GM18861 (cell line): Measurements from ENCODE around the gene POU2AF3.
"Not testable (repeated sequence)": the region's sequence is repeated elsewhere in the genome, so short reads cannot be mapped to it uniquely, and the experiment has no call there.

Source experiments
- ATAC-seq: cut with Tn5 transposase; IDR thresholded peaks from one replicate; pipeline ENCODE4 v1.9.1; 2021; ENCODE audit not compliant: unreplicated experiment

The POU2AF3 gene

GRCh38 chr11:111298413-111299100 is at the start of gene POU2AF3:
Gene POU2AF3, plus strand, starts transcription at chr11:111298546. Its CDS starts 36 bp downstream, at chr11:111298582.
- no peak for ATAC-seq

GRCh38 chr11:111250936-111251335 is 47.4 kb upstream of the POU2AF3 start:
- ATAC-seq: no peak

- ATAC-seq: no peak
Observed at GRCh38 chr11:111253131-111253530, 45.2 kb upstream of the POU2AF3 start.

GRCh38 chr11:111253630-111254029 is 44.7 kb upstream of the POU2AF3 start:
- ATAC-seq: no peak

- no peak for ATAC-seq
Observed at GRCh38 chr11:111258046-111258445, 40.3 kb upstream of the POU2AF3 start.

GRCh38 chr11:111259896-111260295 is 38.5 kb upstream of the POU2AF3 start:
- no peak for ATAC-seq

- no peak for ATAC-seq
Observed at GRCh38 chr11:111260811-111261210, 37.5 kb upstream of the POU2AF3 start.

GRCh38 chr11:111264646-111265045 is 33.7 kb upstream of the POU2AF3 start:
- ATAC-seq: no peak

GRCh38 chr11:111265421-111265820 is 32.9 kb upstream of the POU2AF3 start:
- no peak for ATAC-seq

GRCh38 chr11:111268303-111268702 is 30.0 kb upstream of the POU2AF3 start:
- not testable (repeated sequence) for ATAC-seq

GRCh38 chr11:111269146-111269868 is 29.0 kb upstream of the POU2AF3 start:
- no peak for ATAC-seq

- ATAC-seq: no peak
Observed at GRCh38 chr11:111272420-111272819, 25.9 kb upstream of the POU2AF3 start.

GRCh38 chr11:111282562-111283075 is 15.7 kb upstream of the POU2AF3 start:
- ATAC-seq: no peak

- ATAC-seq: no peak
Observed at GRCh38 chr11:111283945-111284481, 14.3 kb upstream of the POU2AF3 start.

- no peak for ATAC-seq
Observed at GRCh38 chr11:111285189-111286091, 12.9 kb upstream of the POU2AF3 start.

- ATAC-seq: no peak
Observed at GRCh38 chr11:111291764-111292163, 6.6 kb upstream of the POU2AF3 start.

GRCh38 chr11:111292408-111292807 is 5.9 kb upstream of the POU2AF3 start:
- not testable (repeated sequence) for ATAC-seq

- no peak for ATAC-seq
Observed at GRCh38 chr11:111296196-111296595, 2.1 kb upstream of the POU2AF3 start.

- ATAC-seq: no peak
Observed at GRCh38 chr11:111297696-111298095, 650 bp upstream of the POU2AF3 start.

GRCh38 chr11:111299101-111300026 is 1.0 kb downstream of the POU2AF3 start:
- no peak for ATAC-seq
